Measurements from ENCODE around the gene LPXN.

DNA sequence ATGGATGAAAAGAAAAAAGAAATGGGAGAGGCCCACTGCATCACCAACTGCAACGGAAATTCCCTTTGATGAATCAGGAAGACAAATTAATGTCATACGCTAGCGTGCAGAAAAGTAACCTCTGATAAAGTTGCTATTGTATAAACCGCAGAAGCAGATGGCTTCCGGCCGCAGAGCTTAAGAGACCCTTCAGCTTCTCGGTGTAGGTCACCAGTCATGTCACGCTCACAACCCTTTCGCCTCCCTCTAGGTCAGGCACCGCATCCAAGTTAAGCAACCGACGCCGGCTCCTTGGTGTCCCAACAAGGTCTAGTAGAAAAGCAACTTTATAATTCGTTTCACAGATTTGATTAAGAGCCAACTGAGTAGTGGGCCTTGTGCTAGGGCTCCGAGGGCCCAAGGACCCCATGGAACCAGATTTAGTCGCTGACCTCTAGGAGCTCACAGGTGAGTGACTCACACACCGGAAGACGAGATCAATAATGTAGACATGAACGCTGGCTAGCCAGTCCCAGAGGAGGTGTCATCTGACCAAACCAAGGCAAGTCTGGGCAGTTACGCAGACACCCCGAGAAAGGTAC, 2.0 kb upstream of the LPXN start:
- TF ChIP-seq, protein P1, sequence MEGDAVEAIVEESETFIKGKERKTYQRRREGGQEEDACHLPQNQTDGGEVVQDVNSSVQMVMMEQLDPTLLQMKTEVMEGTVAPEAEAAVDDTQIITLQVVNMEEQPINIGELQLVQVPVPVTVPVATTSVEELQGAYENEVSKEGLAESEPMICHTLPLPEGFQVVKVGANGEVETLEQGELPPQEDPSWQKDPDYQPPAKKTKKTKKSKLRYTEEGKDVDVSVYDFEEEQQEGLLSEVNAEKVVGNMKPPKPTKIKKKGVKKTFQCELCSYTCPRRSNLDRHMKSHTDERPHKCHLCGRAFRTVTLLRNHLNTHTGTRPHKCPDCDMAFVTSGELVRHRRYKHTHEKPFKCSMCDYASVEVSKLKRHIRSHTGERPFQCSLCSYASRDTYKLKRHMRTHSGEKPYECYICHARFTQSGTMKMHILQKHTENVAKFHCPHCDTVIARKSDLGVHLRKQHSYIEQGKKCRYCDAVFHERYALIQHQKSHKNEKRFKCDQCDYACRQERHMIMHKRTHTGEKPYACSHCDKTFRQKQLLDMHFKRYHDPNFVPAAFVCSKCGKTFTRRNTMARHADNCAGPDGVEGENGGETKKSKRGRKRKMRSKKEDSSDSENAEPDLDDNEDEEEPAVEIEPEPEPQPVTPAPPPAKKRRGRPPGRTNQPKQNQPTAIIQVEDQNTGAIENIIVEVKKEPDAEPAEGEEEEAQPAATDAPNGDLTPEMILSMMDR (IDR thresholded peaks at IDR 0.05; ENCODE audit: borderline replicate concordance, extremely low read depth, low read length, poor library complexity, severe bottlenecking), result no peak
- no peak for TF ChIP-seq EZH2 (IDR thresholded peaks at IDR 0.05; ENCODE audit: borderline replicate concordance, low read depth, low read length, severe bottlenecking)
